ENCODE data around the gene PRDM1.

The PRDM1 gene

GRCh38 chr6:106094261-106094963 lies 8.3 kb downstream of the PRDM1 start:
- DNase-seq (ENCODE audit: low read depth): no peak
- no peak overlapping the region for H3K4me3 ChIP-seq (ENCODE audit: low read depth, low read length)
- no peak for TF ChIP-seq CTCF (IDR thresholded peaks at IDR 0.05; ENCODE audit: low read depth, low read length, missing control alignments)

- TF ChIP-seq CTCF (IDR thresholded peaks at IDR 0.05; ENCODE audit: low read depth, low read length, missing control alignments): no peak
- no peak overlapping the region for H3K4me3 ChIP-seq (ENCODE audit: low read depth, low read length)
These were observed 8.8 kb downstream of the PRDM1 start for GRCh38 chr6:106094964-106095335.

GRCh38 chr6:106097411-106098231 lies 11.5 kb downstream of the PRDM1 start:
- peak overlapping the region; percentile 64 for H3K4me3 ChIP-seq (ENCODE audit: low read depth, low read length)
- TF ChIP-seq CTCF (IDR thresholded peaks at IDR 0.05; ENCODE audit: low read depth, low read length, missing control alignments): no peak

More at GRCh38 chr6:106094964-106095335, 8.8 kb downstream of the PRDM1 start:
- no peak for DNase-seq (ENCODE audit: low read depth)

GRCh38 chr6:106098383-106099234 lies 12.5 kb downstream of the PRDM1 start:
- peak; percentile 77 for DNase-seq (ENCODE audit: low read depth)
- H3K4me3 ChIP-seq (ENCODE audit: low read depth, low read length): peak overlapping the region; percentile 64
- TF ChIP-seq CTCF (IDR thresholded peaks at IDR 0.05; ENCODE audit: low read depth, low read length, missing control alignments): no peak

More at GRCh38 chr6:106097411-106098231, 11.5 kb downstream of the PRDM1 start:
- DNase-seq (ENCODE audit: low read depth): peak; percentile 85

- H3K4me3 ChIP-seq (ENCODE audit: low read depth, low read length): peak overlapping the region; percentile 64
- no peak for TF ChIP-seq CTCF (IDR thresholded peaks at IDR 0.05; ENCODE audit: low read depth, low read length, missing control alignments)
- no peak for DNase-seq (ENCODE audit: low read depth)
These were observed 13.1 kb downstream of the PRDM1 start for GRCh38 chr6:106099235-106099537.

GRCh38 chr6:106100755-106101154 lies 14.6 kb downstream of the PRDM1 start:
- no peak for TF ChIP-seq CTCF (IDR thresholded peaks at IDR 0.05; ENCODE audit: low read depth, low read length, missing control alignments)
- H3K4me3 ChIP-seq (ENCODE audit: low read depth, low read length): peak overlapping the region; percentile 64
- no peak for DNase-seq (ENCODE audit: low read depth)
